Measurements from ENCODE around the gene ABI1. TPM values are rescaled to one million over a fixed set of nuclear protein-coding genes. Genes with fewer than 3 reads are reported as not detected.

ABI1 gene
- total and polyA plus RNA-seq, 2 donors (not counting 1 experiment from before 2014, with no cell fraction given), result 29.4 to 74.3 TPM

GRCh38 chr10:26832960-26833359 lies 27.8 kb downstream of the ABI1 start:
- no peak overlapping the region for H3K4me2 ChIP-seq (ENCODE audit: extremely low read depth, insufficient read depth, low read length)
- no peaks in the 10 kb centered on the region for H4K20me1 ChIP-seq (ENCODE audit: control insufficient read depth, extremely low read depth, insufficient read depth, low read length)
- H3K36me3 ChIP-seq (ENCODE audit: control insufficient read depth, insufficient read depth, low read length), result no peaks in the 10 kb centered on the region
- no peak overlapping the region for H3K27ac ChIP-seq (ENCODE audit: insufficient read depth, low read length)
- no peak overlapping the region for H3K9ac ChIP-seq (ENCODE audit: insufficient read depth, low read length)
- no peaks in the 10 kb centered on the region for H3K9me3 ChIP-seq (ENCODE audit: control insufficient read depth, insufficient read depth, low read depth, low read length)
- no peaks in the 10 kb centered on the region for H3K27me3 ChIP-seq (ENCODE audit: control insufficient read depth, insufficient read depth, low read length)
- TF ChIP-seq, protein P1, sequence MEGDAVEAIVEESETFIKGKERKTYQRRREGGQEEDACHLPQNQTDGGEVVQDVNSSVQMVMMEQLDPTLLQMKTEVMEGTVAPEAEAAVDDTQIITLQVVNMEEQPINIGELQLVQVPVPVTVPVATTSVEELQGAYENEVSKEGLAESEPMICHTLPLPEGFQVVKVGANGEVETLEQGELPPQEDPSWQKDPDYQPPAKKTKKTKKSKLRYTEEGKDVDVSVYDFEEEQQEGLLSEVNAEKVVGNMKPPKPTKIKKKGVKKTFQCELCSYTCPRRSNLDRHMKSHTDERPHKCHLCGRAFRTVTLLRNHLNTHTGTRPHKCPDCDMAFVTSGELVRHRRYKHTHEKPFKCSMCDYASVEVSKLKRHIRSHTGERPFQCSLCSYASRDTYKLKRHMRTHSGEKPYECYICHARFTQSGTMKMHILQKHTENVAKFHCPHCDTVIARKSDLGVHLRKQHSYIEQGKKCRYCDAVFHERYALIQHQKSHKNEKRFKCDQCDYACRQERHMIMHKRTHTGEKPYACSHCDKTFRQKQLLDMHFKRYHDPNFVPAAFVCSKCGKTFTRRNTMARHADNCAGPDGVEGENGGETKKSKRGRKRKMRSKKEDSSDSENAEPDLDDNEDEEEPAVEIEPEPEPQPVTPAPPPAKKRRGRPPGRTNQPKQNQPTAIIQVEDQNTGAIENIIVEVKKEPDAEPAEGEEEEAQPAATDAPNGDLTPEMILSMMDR (conservative IDR thresholded peaks at IDR 0.05 in 1 of 2, IDR thresholded peaks at IDR 0.05 in 1 of 2; ENCODE audit: low read depth in 1 of 2, low read length in 2 of 2), result no peak
- TF ChIP-seq EZH2 (IDR thresholded peaks at IDR 0.05; ENCODE audit: low read length, missing control alignments), result no peak
- no peak for DNase-seq (ENCODE audit: low read depth in 2 of 2)
- no peak overlapping the region for H3K4me3 ChIP-seq (replicated peaks in 1 of 4; ENCODE audit: control extremely low read depth in 1 of 4, insufficient read depth in 1 of 4, low read depth in 3 of 4, low read length in 4 of 4)
- H3K4me1 ChIP-seq (ENCODE audit: control insufficient read depth, extremely low read depth, insufficient read depth, low read length), result no peaks in the 10 kb centered on the region
- peaks cover 58% of the 10 kb centered on the region for H3K79me2 ChIP-seq (ENCODE audit: control insufficient read depth, insufficient read depth, low read length)
- H2AFZ ChIP-seq (ENCODE audit: low read length), result no peak overlapping the region

DNA sequence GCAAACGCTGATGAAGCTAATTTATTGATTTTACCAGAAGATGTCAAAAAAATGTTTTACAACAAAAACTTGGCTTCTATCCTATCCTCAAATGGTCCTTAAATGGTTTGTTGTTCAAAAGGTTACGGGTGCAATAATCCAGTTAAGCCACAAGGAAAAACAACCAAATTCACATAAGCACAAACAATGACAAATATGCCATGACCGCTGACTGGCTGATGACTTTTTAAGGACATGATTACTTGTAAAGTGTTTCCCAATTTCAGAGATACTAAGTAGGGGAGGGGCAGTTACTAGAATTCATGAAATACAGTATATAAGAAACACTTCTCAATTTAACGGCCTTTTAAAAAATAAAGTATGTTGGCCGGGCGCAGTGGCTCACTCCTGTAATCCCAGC lies 28.8 kb downstream of the ABI1 start:
- Histone ChIP-seq H2AFZ (ENCODE audit: low read length) (no peak overlapping the region), H4K20me1 (ENCODE audit: control insufficient read depth, extremely low read depth, insufficient read depth, low read length) (no peaks in the 10 kb centered on the region)

GRCh38 chr10:26829810-26830515 lies 30.8 kb downstream of the ABI1 start:
- Histone ChIP-seq H4K20me1 (ENCODE audit: control insufficient read depth, extremely low read depth, insufficient read depth, low read length) (no peaks in the 10 kb centered on the region), H3K4me1 (ENCODE audit: control insufficient read depth, extremely low read depth, insufficient read depth, low read length) (no peaks in the 10 kb centered on the region), H3K4me3 (replicated peaks in 1 of 4; ENCODE audit: control extremely low read depth in 1 of 4, insufficient read depth in 1 of 4, low read depth in 3 of 4, low read length in 4 of 4) (no peak overlapping the region)

More for the DNA sequence above, 28.8 kb downstream of the ABI1 start:
- peaks cover 51% of the 10 kb centered on the region for H3K79me2 ChIP-seq (ENCODE audit: control insufficient read depth, insufficient read depth, low read length)
- H3K4me3 ChIP-seq (replicated peaks in 1 of 4; ENCODE audit: control extremely low read depth in 1 of 4, insufficient read depth in 1 of 4, low read depth in 3 of 4, low read length in 4 of 4), result no peak overlapping the region
- TF ChIP-seq, protein P1 (conservative IDR thresholded peaks at IDR 0.05 in 1 of 2, IDR thresholded peaks at IDR 0.05 in 1 of 2; ENCODE audit: low read depth in 1 of 2, low read length in 2 of 2), result no peak
- TF ChIP-seq EZH2 (IDR thresholded peaks at IDR 0.05; ENCODE audit: low read length, missing control alignments), result no peak
- no peak overlapping the region for H3K9ac ChIP-seq (ENCODE audit: insufficient read depth, low read length)
- H3K36me3 ChIP-seq (ENCODE audit: control insufficient read depth, insufficient read depth, low read length), result no peaks in the 10 kb centered on the region
- no peaks in the 10 kb centered on the region for H3K9me3 ChIP-seq (ENCODE audit: control insufficient read depth, insufficient read depth, low read depth, low read length)
- DNase-seq (ENCODE audit: low read depth in 2 of 2), result peak in 1 of 2 donors; percentile 29
- H3K4me1 ChIP-seq (ENCODE audit: control insufficient read depth, extremely low read depth, insufficient read depth, low read length), result no peaks in the 10 kb centered on the region
- H3K4me2 ChIP-seq (ENCODE audit: extremely low read depth, insufficient read depth, low read length), result no peak overlapping the region
- no peaks in the 10 kb centered on the region for H3K27me3 ChIP-seq (ENCODE audit: control insufficient read depth, insufficient read depth, low read length)
- no peak overlapping the region for H3K27ac ChIP-seq (ENCODE audit: insufficient read depth, low read length)

More at GRCh38 chr10:26829810-26830515, 30.8 kb downstream of the ABI1 start:
- no peaks in the 10 kb centered on the region for H3K36me3 ChIP-seq (ENCODE audit: control insufficient read depth, insufficient read depth, low read length)
- TF ChIP-seq EZH2 (IDR thresholded peaks at IDR 0.05; ENCODE audit: low read length, missing control alignments), result no peak
- TF ChIP-seq, protein P1 (conservative IDR thresholded peaks at IDR 0.05 in 1 of 2, IDR thresholded peaks at IDR 0.05 in 1 of 2; ENCODE audit: low read depth in 1 of 2, low read length in 2 of 2), result no peak
- peaks cover 41% of the 10 kb centered on the region for H3K79me2 ChIP-seq (ENCODE audit: control insufficient read depth, insufficient read depth, low read length)
- H3K27ac ChIP-seq (ENCODE audit: insufficient read depth, low read length), result no peak overlapping the region
- H3K9ac ChIP-seq (ENCODE audit: insufficient read depth, low read length), result no peak overlapping the region
- no peaks in the 10 kb centered on the region for H3K9me3 ChIP-seq (ENCODE audit: control insufficient read depth, insufficient read depth, low read depth, low read length)
- DNase-seq (ENCODE audit: low read depth in 2 of 2), result no peak
- H3K4me2 ChIP-seq (ENCODE audit: extremely low read depth, insufficient read depth, low read length), result no peak overlapping the region
- H3K27me3 ChIP-seq (ENCODE audit: control insufficient read depth, insufficient read depth, low read length), result no peaks in the 10 kb centered on the region
- no peak overlapping the region for H2AFZ ChIP-seq (ENCODE audit: low read length)

Data from fibroblast of lung (primary cell).